Activated naive CD4-positive, alpha-beta T cell treated with anti-CD3 and anti-CD28 coated beads, Interleukin-2, amount 10 ng/mL, durations not matched to agents 7 days and 5 days (primary cell): ENCODE data around the gene RENBP.

Source experiments
- CTCF ChIA-PET: fragments of 350-600 bp; sonication (Branson Sonifier 250); formaldehyde crosslinking; loops from one replicate; lab custom pipeline; 2021; ENCODE audit warnings: antibody characterized with exemption; lab: Charles Lee
- DNase-seq: peaks from one replicate; pipeline ENCODE4 v3.0.0-alpha.2; 2020
- H3K27ac Mint-ChIP-seq: one replicate; pipeline ENCODE4 v1.8.0; 2021; ENCODE audit warnings: mild to moderate bottlenecking, moderate library complexity, mixed read lengths
- H3K27me3 Mint-ChIP-seq: one replicate; pipeline ENCODE4 v1.8.0; 2021; ENCODE audit warnings: mild to moderate bottlenecking, mixed read lengths
- H3K36me3 Mint-ChIP-seq: one replicate; pipeline ENCODE4 v1.8.0; 2021; ENCODE audit warnings: mixed read lengths
- H3K4me1 Mint-ChIP-seq: one replicate; pipeline ENCODE4 v1.8.0; 2021; ENCODE audit warnings: mixed read lengths
- H3K4me3 Mint-ChIP-seq: one replicate; pipeline ENCODE4 v1.8.0; 2021; ENCODE audit warnings: mild to moderate bottlenecking, moderate library complexity, mixed read lengths
- H3K9me3 Mint-ChIP-seq: one replicate; pipeline ENCODE4 v1.8.0; 2021; ENCODE audit warnings: mixed read lengths

RENBP gene

DNA sequence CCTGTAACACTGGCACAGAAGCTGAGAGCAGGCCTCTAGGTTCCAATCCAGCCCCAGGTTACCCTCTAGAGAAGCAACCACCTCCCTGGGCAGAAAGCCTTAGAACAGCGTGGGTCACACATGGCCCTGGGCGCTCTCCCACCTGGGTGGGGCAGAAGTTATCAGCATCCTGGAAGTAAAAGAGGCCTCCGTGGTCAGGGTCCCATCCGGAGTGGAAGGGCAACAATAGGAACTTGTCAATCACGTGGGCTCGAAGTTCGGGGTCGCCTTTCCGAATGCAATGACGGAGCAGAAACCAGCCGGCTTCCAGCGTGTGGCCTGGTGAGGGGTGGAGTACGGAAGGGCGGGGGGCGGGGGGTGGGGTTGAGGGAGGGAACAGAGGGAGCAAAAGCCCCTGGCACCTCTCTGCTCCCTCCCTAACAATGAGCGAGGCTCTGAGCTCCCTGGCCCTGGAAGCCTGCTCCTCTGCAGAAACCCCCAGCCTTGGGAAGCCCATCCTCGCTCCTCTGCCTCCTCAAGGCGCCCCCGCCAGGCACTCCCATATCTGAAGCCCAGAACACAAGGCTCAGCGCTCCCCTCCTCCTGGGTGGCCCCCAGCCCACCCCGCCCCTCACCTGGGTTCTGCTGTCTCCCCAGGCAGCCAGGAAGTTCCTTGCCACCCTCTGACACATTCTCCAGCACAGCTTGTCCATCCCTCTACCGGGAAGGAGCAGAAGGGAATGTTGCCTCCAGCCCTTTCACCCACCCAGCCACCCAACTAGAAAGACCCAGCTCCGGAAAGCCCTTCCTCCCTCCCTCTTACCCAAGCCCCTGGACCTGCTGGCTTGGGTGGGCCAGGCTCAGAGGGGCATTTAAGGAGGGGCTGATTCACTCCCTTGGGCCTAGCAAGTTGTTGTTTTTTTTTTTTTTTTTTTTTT, 2.8 kb downstream of the RENBP start:
- peaks cover 24% of the 10 kb centered on the region for H3K4me1 Mint-ChIP-seq
- H3K27me3 Mint-ChIP-seq: no peaks in the 10 kb centered on the region
- no peak for DNase-seq
- H3K36me3 Mint-ChIP-seq: peaks cover 7% of the 10 kb centered on the region
- CTCF ChIA-PET: no interaction called here
- peak overlapping the region; percentile 83 for H3K27ac Mint-ChIP-seq
- peak overlapping the region; percentile 63 for H3K4me3 Mint-ChIP-seq
- no peaks in the 10 kb centered on the region for H3K9me3 Mint-ChIP-seq

DNA sequence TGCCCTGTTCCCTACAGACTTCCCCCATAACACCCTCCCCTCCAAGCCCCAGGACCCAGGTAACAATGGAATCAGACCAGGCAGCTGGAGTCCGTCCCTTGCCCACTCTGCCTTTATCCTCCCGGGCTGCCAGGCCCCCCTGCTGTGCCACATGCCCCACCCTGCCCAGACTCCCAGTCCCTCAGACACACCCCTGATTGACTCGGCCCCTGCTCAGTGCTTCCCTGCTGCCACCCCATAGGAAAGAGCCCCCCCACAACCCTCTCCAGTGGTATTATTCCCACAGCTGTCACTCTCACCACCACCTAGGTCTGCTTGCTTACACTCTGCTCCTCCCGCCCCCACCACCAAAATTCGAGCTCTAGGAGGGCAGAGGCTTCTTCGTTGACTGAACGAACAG, 4.9 kb downstream of the RENBP start:
- Mint-ChIP-seq H3K4me1 (peaks cover 24% of the 10 kb centered on the region), H3K36me3 (peaks cover 7% of the 10 kb centered on the region), H3K27me3 (no peaks in the 10 kb centered on the region), H3K27ac (no peak overlapping the region), H3K4me3 (no peak overlapping the region), H3K9me3 (no peaks in the 10 kb centered on the region)
- DNase-seq: no peak
- CTCF ChIA-PET: interaction anchor here (2.6 to 3.0 kb wide), 2 partner anchors 8 to 16 kb away, joined by 7 to 11 read pairs; no protein-coding TSS in a partner anchor

DNA sequence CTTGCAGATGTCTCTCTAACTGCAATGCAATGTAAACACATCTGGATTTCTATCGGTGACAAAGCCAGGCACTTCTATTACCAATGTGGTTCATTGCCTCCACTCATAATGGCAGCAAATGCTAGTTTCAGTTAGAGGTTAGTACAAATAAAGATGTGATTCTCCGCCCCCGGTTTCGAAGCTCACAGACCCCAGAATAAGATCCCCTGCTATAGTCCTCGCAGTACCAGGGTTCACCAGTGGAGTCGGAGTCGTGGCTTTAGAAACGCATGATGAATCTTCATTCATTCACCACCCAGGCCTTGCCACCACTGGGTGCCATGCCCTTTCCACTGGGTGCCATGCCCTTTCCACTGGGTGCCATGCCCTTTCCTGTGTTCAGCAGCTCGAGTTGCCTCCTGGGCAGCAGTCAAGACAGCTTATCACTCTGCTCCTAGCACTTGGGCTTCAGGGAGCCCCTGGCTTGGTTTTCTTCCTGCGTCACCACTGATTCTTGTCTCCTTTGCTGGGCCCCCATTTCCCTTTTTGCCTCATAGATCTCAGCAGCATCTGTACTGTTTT, 6.1 kb downstream of the RENBP start:
- H3K27ac Mint-ChIP-seq: no peak overlapping the region
- H3K36me3 Mint-ChIP-seq: peaks cover 7% of the 10 kb centered on the region
- no peak overlapping the region for H3K4me3 Mint-ChIP-seq
- DNase-seq: no peak
- CTCF ChIA-PET: interaction anchor here (2.6 to 3.0 kb wide), 2 partner anchors 9 to 14 kb away, joined by 7 to 11 read pairs; no protein-coding TSS in a partner anchor
- no peaks in the 10 kb centered on the region for H3K27me3 Mint-ChIP-seq
- H3K9me3 Mint-ChIP-seq: no peaks in the 10 kb centered on the region
- H3K4me1 Mint-ChIP-seq: peaks cover 29% of the 10 kb centered on the region

DNA sequence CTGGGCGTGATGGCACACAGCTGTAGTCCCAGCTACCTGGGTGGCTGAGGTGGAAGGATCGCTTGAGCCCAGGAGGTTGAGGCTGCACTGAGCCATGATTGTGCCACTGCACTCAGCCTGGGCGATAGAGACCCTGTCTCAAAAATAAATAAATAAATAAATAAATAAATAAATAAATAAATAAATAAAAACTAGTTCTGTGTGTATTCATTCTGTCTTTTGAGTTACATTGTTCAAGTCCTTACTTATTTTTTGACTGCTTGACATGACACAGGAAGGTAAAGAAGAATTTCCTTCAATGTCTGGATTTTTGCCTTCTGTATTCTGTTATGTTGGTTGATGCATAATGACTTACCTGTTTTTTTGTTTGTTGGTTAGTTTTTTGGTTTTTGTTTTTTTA, 7.4 kb downstream of the RENBP start:
- Mint-ChIP-seq H3K27me3 (no peaks in the 10 kb centered on the region), H3K4me3 (no peak overlapping the region)
- CTCF ChIA-PET: no interaction called here

DNA sequence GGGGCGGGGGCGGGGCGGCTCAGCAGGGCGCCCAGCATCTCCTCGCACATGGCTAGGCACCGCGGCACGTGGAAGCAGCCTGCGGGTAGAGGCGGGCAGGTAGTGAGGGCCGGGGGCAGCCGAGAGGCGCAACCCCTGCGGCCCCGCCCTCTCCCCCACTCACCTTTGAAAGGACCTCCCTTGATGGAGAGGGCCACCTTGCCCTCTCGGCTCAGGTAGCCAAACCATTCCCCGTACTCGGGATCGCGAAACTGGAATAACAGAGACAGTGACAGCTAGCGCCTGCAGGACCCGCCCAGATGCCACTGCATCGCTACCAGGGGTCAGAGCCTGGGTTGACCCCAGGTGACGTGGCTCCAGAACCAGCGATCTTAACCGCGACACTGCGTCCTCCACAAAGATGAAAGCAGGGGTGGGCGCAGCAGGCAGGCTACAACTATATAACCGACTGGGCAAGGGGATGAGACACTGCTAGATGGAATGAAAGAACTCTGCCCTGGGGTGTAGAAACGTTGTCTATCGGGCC, 9.1 kb downstream of the RENBP start:
- H3K9me3 Mint-ChIP-seq: no peaks in the 10 kb centered on the region
- peaks cover 34% of the 10 kb centered on the region for H3K4me1 Mint-ChIP-seq
- H3K36me3 Mint-ChIP-seq: peaks cover 10% of the 10 kb centered on the region
- no peak for DNase-seq
- no peak overlapping the region for H3K27ac Mint-ChIP-seq
- CTCF ChIA-PET: no interaction called here
- no peaks in the 10 kb centered on the region for H3K27me3 Mint-ChIP-seq
- H3K4me3 Mint-ChIP-seq: peak overlapping the region; percentile 64

More for the DNA sequence above, 7.4 kb downstream of the RENBP start:
- H3K4me1 Mint-ChIP-seq: peaks cover 31% of the 10 kb centered on the region
- DNase-seq: no peak
- H3K27ac Mint-ChIP-seq: no peak overlapping the region
- peaks cover 7% of the 10 kb centered on the region for H3K36me3 Mint-ChIP-seq
- H3K9me3 Mint-ChIP-seq: no peaks in the 10 kb centered on the region

DNA sequence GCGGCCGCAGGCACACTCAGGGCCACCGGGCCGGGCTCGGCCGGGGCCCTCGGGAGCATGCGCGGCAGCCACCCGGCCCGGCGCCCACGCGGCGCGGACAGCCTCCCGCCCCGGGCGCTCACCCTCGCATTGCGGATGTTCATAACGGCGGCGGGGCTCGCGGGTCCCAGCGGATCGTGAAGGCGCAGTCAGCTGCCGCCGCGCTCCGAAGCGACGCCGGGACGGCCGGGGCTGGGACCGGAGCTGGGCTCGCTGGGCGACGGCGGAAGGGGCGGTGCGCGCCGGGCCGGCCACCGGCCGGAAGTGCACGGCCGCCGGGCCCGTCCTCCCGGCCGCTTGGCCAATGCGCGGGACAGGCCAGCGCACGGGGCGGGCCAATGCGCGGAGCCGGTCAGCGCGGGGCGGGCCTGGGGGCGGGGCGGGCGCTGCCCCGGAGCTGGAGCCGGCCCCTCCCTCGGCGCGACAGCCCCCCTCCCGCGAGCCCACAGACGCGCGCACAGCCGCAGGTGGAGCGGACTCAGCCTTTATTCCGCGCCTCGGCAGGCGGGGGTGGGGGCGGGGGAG, 9.6 kb downstream of the RENBP start, which contains the start of gene NAA10:
TSS of gene NAA10 (minus strand) at position 276 of the 564 bp plus-strand sequence. CDS start at position 143, 133 bp downstream.
- peaks cover 34% of the 10 kb centered on the region for H3K4me1 Mint-ChIP-seq
- H3K36me3 Mint-ChIP-seq: peaks cover 10% of the 10 kb centered on the region
- CTCF ChIA-PET: interaction anchor here (14.7 kb wide), 1 partner anchor 13 kb away, joined by 241 read pairs; the partner anchor contains the start of gene RENBP
- peak; percentile 67 for DNase-seq
- no peaks in the 10 kb centered on the region for H3K9me3 Mint-ChIP-seq
- peak within 1 kb of the TSS; percentile 76 for H3K27ac Mint-ChIP-seq
- no peaks in the 10 kb centered on the region for H3K27me3 Mint-ChIP-seq
- peak within 1 kb of the TSS; percentile 83 for H3K4me3 Mint-ChIP-seq

DNA sequence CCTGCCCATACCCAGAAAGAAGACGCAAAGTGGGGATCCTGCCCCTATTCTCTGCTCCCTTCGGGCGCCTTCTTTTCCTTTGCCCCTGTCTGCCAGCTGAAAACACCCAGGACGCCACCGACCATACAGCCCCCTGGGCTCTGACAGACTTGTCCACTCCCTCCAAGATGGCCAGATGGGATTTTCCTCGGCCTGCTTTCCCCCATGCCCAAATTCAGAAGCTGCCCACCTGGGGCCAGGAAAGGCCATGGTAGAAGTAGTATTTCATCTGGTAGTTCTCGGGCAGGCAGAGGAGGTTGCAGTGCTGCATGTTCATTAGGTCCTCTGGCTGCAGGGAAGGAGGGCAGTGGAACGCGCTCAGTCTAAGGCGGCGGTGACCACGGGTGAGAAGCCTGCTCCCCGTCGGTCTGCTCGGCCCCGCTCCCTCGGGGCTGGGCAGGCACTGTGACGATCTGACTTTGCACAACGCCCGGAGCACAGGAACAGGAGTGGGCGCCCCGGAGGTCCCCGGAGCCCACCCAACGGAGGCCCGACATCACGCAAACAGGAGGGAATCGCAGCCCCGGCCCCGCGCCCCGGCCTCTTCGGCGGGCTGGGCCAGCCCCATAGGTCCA, 10.2 kb downstream of the RENBP start:
- peaks cover 11% of the 10 kb centered on the region for H3K36me3 Mint-ChIP-seq
- CTCF ChIA-PET: interaction anchor here (2.2 to 14.7 kb wide), 2 partner anchors 10 to 14 kb away, joined by 7 to 241 read pairs; partner anchors contain the start of gene RENBP
- peak overlapping the region; percentile 83 for H3K4me3 Mint-ChIP-seq
- peak overlapping the region; percentile 76 for H3K27ac Mint-ChIP-seq
- no peaks in the 10 kb centered on the region for H3K27me3 Mint-ChIP-seq
- DNase-seq: no peak
- no peaks in the 10 kb centered on the region for H3K9me3 Mint-ChIP-seq
- H3K4me1 Mint-ChIP-seq: peaks cover 33% of the 10 kb centered on the region

DNA sequence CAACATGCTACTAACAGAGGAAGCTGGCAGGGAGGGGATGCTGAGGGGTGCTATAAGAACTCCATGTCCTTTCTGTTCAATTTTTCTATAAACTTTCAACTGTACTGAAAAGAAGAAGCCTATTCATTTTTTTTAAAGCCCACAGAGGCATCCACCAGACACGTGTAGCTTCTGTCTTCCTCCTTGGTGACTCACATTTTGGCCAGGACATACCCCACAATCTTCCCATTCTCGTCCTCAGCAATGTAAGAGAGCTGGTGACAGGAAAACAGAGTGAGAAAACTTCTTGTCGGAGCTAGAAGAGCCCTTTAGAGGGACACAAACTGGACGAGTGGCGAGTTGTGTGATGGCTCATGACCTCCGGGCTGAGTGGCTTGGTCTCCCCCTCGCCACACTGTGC, 10.7 kb downstream of the RENBP start:
- no peak for DNase-seq
- Mint-ChIP-seq H3K9me3 (no peaks in the 10 kb centered on the region), H3K36me3 (peaks cover 13% of the 10 kb centered on the region), H3K27me3 (no peaks in the 10 kb centered on the region), H3K4me1 (peaks cover 37% of the 10 kb centered on the region), H3K27ac (peak overlapping the region; percentile 76), H3K4me3 (peak overlapping the region; percentile 83)
- CTCF ChIA-PET: interaction anchor here (2.2 to 14.7 kb wide), 2 partner anchors 9 to 14 kb away, joined by 7 to 241 read pairs; partner anchors contain the start of gene RENBP

DNA sequence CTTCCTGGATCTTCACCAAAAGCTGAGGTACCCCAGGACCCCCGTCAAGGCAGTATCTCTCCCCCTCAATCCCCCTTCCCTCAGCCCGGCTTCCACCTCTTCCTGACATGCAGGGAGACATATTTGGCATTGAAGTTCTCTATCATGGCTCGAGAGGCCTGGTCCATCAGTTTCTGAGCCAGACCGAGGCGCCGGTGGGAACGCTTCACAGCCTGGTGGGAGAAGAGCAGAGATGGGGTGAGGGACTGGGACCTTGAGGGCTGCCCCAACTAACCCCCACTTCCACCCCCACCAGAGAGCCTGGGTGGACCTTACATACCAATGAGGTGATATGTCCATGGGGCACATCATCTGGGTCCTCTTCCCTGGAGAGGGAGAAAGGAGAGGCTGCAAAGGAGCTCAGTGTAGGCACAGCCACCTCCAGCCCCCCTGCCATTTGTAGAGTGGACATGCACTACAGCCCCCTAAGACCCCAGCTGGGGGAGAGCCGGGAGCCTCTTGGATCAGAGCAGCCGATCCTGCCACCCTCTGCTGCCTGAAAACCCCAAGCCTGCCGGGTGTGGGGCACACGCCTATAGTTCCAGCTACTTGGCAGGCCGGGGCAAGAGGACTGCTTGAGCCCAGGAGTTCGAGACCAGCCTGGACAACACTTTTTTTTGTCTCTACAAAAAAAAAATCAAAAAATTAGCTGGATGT, 12.1 kb downstream of the RENBP start:
- Mint-ChIP-seq H3K27ac (no peak overlapping the region), H3K27me3 (no peaks in the 10 kb centered on the region), H3K4me1 (peaks cover 39% of the 10 kb centered on the region), H3K36me3 (peaks cover 12% of the 10 kb centered on the region), H3K9me3 (no peaks in the 10 kb centered on the region), H3K4me3 (no peak overlapping the region)
- no peak for DNase-seq
- CTCF ChIA-PET: interaction anchor here (2.2 to 14.7 kb wide), 2 partner anchors 8 to 16 kb away, joined by 7 to 241 read pairs; partner anchors contain the start of gene RENBP

DNA sequence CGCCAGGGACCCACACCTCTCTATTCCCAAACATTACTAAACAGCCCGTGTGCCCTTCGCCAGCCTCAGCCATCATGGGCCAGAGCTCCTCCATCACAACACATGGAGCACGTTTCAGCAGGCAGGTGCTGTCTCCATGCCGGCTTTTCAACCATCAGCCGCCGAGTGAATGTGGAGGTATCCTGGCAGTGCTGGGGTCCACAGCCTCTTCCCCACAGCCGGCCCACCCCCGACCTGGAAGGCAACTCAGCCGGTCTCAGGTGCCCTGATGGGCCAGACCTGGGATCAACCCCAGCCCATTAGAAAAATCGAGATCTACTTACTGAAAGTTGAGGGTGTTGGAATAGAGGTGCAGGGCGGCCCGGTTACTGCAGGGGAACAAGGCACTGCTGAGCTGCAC, 12.7 kb downstream of the RENBP start:
- CTCF ChIA-PET: interaction anchor here (14.7 kb wide), 1 partner anchor 16 kb away, joined by 241 read pairs; the partner anchor contains the start of gene RENBP
- peaks cover 39% of the 10 kb centered on the region for H3K4me1 Mint-ChIP-seq
- H3K27me3 Mint-ChIP-seq: no peaks in the 10 kb centered on the region
- no peak overlapping the region for H3K27ac Mint-ChIP-seq
- no peak overlapping the region for H3K4me3 Mint-ChIP-seq
- H3K36me3 Mint-ChIP-seq: peaks cover 12% of the 10 kb centered on the region
- no peak for DNase-seq
- no peaks in the 10 kb centered on the region for H3K9me3 Mint-ChIP-seq

DNA sequence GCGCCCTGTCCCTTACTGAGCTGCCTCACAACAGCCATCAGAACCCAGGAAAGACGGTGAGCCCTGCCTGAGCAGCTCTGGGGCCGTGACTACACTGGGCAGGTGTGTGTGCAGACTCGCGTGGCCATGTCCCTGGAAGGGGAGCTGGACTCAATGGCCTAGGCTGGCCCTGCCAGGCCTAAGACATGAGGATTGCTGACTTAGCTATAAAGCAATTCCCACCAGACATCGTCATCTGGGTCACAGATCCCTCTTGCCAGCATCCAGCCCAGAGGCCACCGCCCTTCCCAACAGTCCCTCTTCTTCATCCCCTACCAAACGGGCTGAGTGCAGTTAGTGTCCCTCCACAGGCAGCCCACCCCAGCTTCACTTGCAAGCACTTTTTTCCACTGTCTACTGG, 13.3 kb downstream of the RENBP start:
- CTCF ChIA-PET: interaction anchor here (14.7 kb wide), 1 partner anchor 17 kb away, joined by 241 read pairs; the partner anchor contains the start of gene RENBP
- H3K4me3 Mint-ChIP-seq: no peak overlapping the region
- peak overlapping the region; percentile 3 for H3K27ac Mint-ChIP-seq
- no peaks in the 10 kb centered on the region for H3K27me3 Mint-ChIP-seq
- H3K4me1 Mint-ChIP-seq: peaks cover 37% of the 10 kb centered on the region
- no peak for DNase-seq
- peaks cover 12% of the 10 kb centered on the region for H3K36me3 Mint-ChIP-seq
- H3K9me3 Mint-ChIP-seq: no peaks in the 10 kb centered on the region

DNA sequence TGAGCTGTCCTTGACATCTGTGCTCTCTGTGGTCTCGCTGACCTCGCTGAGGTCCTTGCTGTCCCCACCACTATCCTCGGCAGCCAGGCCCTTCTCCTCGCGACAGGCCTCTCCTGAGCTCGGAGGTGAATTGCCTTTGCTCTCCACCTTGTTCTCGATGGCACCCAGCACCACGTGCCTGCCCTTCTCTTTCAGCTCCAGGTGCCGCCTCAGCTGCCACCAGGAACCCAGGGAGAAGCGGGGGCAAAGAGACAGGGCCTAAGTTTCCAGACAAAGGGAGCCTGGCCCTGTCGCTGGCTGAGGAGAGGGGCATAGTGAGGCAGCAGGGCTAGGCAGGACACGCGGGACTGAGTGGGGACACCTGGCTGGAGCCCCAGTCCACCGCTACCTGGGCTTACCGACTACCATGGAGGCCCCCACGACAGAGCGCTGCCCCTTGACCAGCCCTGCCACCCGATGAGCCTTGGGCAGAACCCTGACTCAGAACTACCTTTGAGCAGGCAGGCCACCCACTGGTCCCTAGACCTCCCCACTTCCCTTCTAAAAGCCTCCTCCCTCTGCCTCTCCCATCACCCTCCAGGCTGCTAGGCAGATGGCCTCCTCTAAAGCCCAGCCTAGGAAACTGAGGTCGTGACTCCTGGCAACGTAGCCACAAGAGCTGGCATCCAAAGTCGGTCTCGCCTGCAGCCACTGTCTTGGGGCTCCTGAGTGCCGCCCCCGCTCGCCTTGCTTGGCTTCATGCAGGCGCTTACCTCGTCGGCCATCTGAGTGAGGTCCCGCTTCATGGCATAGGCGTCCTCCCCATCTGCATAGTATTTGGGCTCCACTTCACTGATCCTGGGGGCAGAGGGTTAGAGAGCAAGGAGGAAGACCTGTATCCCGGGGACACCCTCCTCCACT, 14.2 kb downstream of the RENBP start:
- no peak for DNase-seq
- peaks cover 33% of the 10 kb centered on the region for H3K4me1 Mint-ChIP-seq
- H3K9me3 Mint-ChIP-seq: no peaks in the 10 kb centered on the region
- no peaks in the 10 kb centered on the region for H3K27me3 Mint-ChIP-seq
- H3K27ac Mint-ChIP-seq: peak overlapping the region; percentile 52
- peaks cover 16% of the 10 kb centered on the region for H3K36me3 Mint-ChIP-seq
- CTCF ChIA-PET: interaction anchor here (14.7 kb wide), 1 partner anchor 18 kb away, joined by 241 read pairs; the partner anchor contains the start of gene RENBP
- peak overlapping the region; percentile 26 for H3K4me3 Mint-ChIP-seq
